Measurements from ENCODE around the gene PDZD4. TPM values are rescaled to one million over a fixed set of nuclear protein-coding genes. Genes with fewer than 3 reads are reported as not detected.

Gene PDZD4
- total RNA-seq, 3 donors from 2014 or later (not counting 1 experiment from before 2014, with no cell fraction given), result 101 to 177 (median 157) TPM

DNA sequence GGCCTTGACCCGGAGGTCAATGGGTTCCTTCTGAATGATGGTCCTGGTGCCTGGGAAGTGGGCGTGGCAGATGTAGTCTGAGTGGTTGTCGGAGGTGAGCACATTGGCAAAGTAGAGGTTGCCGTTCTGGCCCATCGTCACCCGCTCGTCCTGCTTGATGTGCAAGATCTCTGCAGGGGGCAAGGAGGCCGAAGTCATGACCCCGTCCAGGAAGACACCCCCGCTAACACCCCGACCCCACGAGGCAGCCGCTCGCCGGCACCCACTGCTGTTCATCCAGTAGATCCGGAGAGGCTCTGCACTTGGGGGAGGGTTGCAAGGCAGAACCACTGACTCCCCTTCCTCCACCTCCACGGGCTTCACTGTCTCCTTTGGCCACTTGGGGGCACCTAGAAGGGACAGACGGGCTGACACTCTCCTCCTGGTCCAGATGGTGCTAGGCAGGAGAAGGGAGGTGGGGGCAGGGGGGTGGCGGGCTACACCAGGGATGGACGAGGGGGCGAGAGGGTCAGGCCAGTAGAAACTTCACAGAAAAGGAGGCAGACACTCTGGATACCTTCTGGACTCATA is 40.5 kb upstream of the PDZD4 start:
- Histone ChIP-seq H3K36me3 (ENCODE audit: control insufficient read depth, insufficient read depth, low read length) (no peaks in the 10 kb centered on the region), H3K4me1 (ENCODE audit: control insufficient read depth, insufficient read depth, low read length) (no peaks in the 10 kb centered on the region), H3K4me3 (ENCODE audit: low read length) (no peak overlapping the region), H3K27me3 (ENCODE audit: control insufficient read depth, insufficient read depth, low read length) (no peaks in the 10 kb centered on the region), H3K27ac (ENCODE audit: low read length) (no peak overlapping the region), H3K9me3 (ENCODE audit: control insufficient read depth, insufficient read depth, low read length) (no peaks in the 10 kb centered on the region)
- TF ChIP-seq, protein P1, sequence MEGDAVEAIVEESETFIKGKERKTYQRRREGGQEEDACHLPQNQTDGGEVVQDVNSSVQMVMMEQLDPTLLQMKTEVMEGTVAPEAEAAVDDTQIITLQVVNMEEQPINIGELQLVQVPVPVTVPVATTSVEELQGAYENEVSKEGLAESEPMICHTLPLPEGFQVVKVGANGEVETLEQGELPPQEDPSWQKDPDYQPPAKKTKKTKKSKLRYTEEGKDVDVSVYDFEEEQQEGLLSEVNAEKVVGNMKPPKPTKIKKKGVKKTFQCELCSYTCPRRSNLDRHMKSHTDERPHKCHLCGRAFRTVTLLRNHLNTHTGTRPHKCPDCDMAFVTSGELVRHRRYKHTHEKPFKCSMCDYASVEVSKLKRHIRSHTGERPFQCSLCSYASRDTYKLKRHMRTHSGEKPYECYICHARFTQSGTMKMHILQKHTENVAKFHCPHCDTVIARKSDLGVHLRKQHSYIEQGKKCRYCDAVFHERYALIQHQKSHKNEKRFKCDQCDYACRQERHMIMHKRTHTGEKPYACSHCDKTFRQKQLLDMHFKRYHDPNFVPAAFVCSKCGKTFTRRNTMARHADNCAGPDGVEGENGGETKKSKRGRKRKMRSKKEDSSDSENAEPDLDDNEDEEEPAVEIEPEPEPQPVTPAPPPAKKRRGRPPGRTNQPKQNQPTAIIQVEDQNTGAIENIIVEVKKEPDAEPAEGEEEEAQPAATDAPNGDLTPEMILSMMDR (IDR thresholded peaks at IDR 0.05), result no peak
- Mint-ChIP-seq H3K27me3 (ENCODE audit: low read depth in 2 of 2) (peaks cover 5 to 15% of the 10 kb centered on the region in 2 donors), H3K4me1 (peaks cover 0 to 6% of the 10 kb centered on the region in 2 donors), H3K9me3 (no peaks in the 10 kb centered on the region), H3K4me3 (no peak overlapping the region), H3K36me3 (no peaks in the 10 kb centered on the region), H3K27ac (no peak overlapping the region)
- DNase-seq (no peak), ATAC-seq (no peak)
- intact Hi-C loops (cut with micrococcal nuclease), result no loop called here
- 57% methylated on average over 18 of the region's 21 CpGs for WGBS (ENCODE audit: insufficient coverage)

GRCh38 chrX:153870288-153870690 is 39.9 kb upstream of the PDZD4 start:
- DNase-seq, result no peak
- Histone ChIP-seq H3K36me3 (ENCODE audit: control insufficient read depth, insufficient read depth, low read length) (no peaks in the 10 kb centered on the region), H3K4me3 (ENCODE audit: low read length) (no peak overlapping the region), H3K27me3 (ENCODE audit: control insufficient read depth, insufficient read depth, low read length) (no peaks in the 10 kb centered on the region), H3K9me3 (ENCODE audit: control insufficient read depth, insufficient read depth, low read length) (no peaks in the 10 kb centered on the region), H3K4me1 (ENCODE audit: control insufficient read depth, insufficient read depth, low read length) (no peaks in the 10 kb centered on the region), H3K27ac (ENCODE audit: low read length) (no peak overlapping the region)
- Mint-ChIP-seq H3K9me3 (no peaks in the 10 kb centered on the region), H3K36me3 (no peaks in the 10 kb centered on the region), H3K27me3 (ENCODE audit: low read depth in 2 of 2) (peaks cover 5 to 19% of the 10 kb centered on the region in 2 donors), H3K4me1 (peaks cover 0 to 5% of the 10 kb centered on the region in 2 donors), H3K4me3 (no peak overlapping the region), H3K27ac (no peak overlapping the region)
- TF ChIP-seq, protein P1 (IDR thresholded peaks at IDR 0.05), result no peak
- intact Hi-C loops (cut with micrococcal nuclease), result no loop called here
- ATAC-seq, result no peak
- WGBS (ENCODE audit: insufficient coverage), result 75% methylated on average over 7 of the region's 11 CpGs

- ATAC-seq (no peak), DNase-seq (no peak)
- H3K27ac Mint-ChIP-seq, result no peak overlapping the region
- no peak overlapping the region for H3K4me3 Mint-ChIP-seq
- Histone ChIP-seq H3K36me3 (ENCODE audit: control insufficient read depth, insufficient read depth, low read length) (no peaks in the 10 kb centered on the region), H3K4me1 (ENCODE audit: control insufficient read depth, insufficient read depth, low read length) (no peaks in the 10 kb centered on the region), H3K27me3 (ENCODE audit: control insufficient read depth, insufficient read depth, low read length) (no peaks in the 10 kb centered on the region), H3K4me3 (ENCODE audit: low read length) (no peak overlapping the region), H3K9me3 (ENCODE audit: control insufficient read depth, insufficient read depth, low read length) (no peaks in the 10 kb centered on the region), H3K27ac (ENCODE audit: low read length) (no peak overlapping the region)
- H3K27me3 Mint-ChIP-seq (ENCODE audit: low read depth in 2 of 2), result peaks cover 5 to 19% of the 10 kb centered on the region in 2 donors
- no peaks in the 10 kb centered on the region for H3K9me3 Mint-ChIP-seq
- TF ChIP-seq, protein P1 (IDR thresholded peaks at IDR 0.05), result no peak
- H3K4me1 Mint-ChIP-seq, result no peaks in the 10 kb centered on the region
- H3K36me3 Mint-ChIP-seq, result no peaks in the 10 kb centered on the region
- 87% methylated on average over 27 of the region's 31 CpGs for WGBS (ENCODE audit: insufficient coverage)
- intact Hi-C loops (cut with micrococcal nuclease), result no loop called here
Observed at GRCh38 chrX:153869473-153870287, 39.3 kb upstream of the PDZD4 start.
